Hematopoietic multipotent progenitor cell (in vitro differentiated cells): Measurements from ENCODE around the gene ODF4. TPM values are rescaled to one million over a fixed set of nuclear protein-coding genes. Genes with fewer than 3 reads are reported as not detected.
"Not testable (repeated sequence)": the region's sequence is repeated elsewhere in the genome, so short reads cannot be mapped to it uniquely, and the experiment has no call there.

Experiments
- DNase-seq, 3 donors: peaks; one replicate each; pipeline ENCODE4 v3.0.0-alpha.2; 2011 to 2015; ENCODE audit warnings: low read depth in 2 of 3, low spot score in 2 of 3
- total RNA-seq: library from RNA; depleted of rRNA; stranded (reverse); fragments of >200 nt; gene quantifications from one replicate; pipeline ENCODE4 v1.2.3, GENCODE V29; 2012

The ODF4 gene
- total RNA-seq, 1 donor: not detected

DNA sequence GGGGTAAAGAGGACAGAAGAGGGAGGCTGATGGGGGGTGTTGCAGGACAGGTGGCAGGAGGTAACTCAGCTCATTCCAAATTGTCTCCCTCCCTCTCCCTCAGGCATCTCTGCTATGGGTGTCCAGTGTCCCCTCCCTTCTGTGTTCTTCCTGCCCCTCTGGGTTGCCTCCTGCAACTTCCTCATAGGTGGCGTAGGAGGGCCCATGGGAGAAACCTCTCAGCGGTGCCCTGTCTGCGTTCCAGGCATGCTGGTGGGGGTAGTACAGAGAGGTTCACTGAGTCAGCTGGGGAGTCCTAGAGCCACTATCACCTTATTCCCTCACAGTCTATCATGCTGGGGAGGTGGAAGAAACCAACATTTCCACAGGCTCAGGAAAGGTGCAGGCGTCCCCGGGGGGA is 14.7 kb upstream of the ODF4 start:
- DNase-seq: peak in 1 of 3 donors; percentile 18

DNA sequence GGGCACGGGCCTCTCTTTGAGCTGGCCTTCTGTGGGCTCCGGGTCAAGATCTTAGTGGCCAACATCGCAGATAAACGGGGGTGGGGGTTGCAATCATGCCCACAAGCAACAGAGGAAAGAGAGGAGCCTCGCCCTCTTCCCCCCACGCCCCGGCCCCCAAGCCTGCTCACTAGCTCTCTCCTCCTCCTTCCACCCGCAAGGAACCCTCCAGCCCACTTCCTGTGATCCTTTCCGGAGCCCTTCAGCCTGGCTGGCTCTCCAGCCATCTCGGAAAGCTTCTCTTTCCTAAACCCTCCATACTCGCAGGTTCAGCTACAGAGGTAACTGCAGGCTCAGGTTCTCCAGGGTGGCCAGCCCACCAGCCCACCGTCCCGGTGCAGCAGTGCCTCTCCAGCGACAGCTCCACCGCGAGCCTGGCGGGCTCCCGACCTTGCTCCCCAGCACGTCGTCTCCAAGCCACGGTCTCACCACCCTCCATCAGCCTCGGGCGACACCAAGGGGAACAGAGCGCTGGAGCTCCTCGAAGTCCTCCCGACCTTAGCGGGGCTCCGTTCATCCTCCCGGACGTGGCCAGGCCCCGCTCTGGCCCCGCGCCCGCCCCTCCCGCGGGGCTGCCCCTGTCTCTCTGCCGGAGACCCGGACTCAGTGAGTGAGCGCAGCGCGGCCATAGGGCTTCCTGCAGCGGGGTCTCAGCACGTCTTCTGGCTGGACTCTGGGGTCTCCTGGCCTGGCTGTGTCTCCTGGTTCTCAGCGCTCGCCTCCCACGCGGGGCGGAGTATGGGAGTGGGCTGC is 12.9 kb upstream of the ODF4 start:
- peak in 2 of 3 donors; percentile 54 to 61 for DNase-seq

DNA sequence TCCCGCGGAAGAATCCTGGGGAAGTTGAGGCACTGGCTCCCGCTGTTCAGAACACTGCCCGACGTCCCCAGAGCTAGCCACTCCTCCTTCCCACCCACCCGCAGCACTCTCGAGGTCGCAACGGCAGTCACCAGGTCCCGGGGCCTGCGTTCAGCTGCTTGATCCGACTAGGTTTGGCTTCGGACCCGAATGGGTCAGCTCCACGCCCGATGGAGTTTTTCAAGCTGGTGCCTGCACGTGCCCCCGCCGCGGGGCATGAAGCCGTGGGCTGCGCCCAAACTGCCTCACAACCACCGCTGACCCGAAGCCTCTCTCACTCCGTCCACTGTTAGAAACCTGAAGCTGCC is 12.4 kb upstream of the ODF4 start:
- DNase-seq: no peak

DNA sequence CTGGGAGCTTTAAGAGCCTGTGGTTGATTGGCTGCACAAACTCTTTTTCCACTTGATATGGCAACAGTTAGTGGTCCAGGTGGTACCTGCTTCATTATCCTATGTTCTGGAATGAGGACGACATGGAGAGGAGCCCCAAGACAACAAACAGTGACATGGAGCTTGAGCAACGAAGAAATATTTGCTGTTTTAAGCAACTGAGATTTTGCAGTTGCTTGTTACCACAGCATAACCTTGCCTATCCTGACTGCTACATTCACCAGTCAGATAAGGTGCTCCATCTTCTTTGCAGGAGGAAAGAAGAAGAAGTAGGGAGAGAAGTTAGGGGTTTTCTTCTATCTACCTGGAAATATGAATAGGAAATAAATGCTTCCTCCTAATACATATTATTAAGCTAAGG is 7.5 kb upstream of the ODF4 start:
- DNase-seq: no peak

DNA sequence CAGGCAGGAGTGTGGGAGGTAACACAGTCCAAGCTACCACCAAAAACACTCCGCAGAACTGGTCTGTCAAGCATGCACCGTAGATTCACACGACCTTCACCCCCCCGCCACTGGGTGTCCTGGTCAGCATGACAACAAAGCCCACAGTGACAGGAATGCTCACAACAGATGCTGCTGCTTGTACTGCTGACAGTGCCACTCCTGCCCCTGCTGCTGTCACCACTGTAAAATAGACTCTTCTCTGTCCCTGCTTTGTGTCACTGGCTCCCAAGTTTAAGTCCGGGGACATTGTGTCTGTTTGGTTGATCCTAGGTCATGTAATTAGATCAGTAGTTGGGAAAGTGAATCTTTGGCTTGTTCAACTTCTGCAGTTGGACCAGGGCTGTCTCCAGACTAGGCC is 7.0 kb upstream of the ODF4 start:
- DNase-seq: no peak

DNA sequence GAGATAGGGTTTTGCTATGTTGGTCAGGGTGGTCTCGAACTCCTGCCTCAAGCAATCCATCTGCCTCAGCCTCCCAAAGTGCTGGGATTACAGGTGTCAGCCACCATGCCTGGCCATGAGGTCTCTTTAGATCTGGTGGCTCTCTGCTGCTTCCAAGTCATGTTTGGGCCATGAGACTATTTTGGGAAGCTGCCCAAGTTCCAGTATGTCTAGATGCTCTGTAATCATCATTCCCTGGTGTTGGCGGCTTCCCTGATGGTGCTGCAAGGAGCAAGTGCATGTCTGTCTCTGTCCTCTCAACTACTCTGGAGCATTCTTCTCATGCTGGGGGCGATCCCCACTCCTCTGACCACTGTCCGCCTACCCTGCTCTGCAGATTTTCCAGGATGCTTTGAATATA is 6.4 kb upstream of the ODF4 start:
- no peak for DNase-seq

DNA sequence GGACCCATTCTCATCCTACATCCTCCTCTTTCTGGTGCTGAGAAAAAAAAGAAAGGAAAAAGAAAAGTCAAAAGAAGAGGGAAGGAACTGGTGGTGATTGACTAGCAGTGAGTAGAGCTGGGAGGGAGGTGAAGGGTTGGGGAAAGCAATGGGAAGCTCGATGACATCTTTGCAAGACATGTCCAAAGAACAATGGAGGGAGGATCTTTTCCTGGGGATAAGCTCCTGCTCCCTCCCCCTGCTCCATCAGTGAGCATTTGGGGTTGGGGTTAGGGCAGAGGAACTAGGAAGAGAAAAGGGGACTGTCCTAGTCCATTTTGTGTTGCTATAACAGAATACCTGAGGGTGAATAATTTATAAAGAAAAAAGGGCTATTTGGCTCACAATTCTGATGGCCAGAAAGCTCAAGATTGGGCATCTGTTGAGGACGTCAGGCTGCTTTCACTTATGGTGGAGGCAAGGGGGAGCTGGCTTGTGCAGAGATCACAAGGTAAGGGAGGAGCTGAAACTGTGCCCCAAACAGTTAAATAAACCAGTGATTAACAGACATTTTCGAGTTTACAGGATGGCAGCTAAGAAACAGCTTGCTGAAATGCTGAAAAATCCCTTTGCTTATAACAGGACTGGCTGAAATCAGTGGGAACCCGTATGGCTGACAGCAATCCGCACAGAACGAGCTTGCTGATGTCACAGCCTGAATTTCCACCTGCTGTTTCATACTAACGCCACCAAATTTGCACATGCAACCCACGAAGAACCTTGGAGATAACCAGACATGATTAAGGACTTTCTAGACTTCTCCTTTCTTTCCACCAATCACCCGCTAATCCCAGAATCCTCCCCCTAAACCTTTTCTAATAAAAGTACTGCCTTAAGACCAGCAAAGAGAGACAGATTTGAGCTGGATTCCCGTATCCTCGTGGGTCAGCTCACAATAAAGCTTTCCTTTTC is 1.6 kb upstream of the ODF4 start:
- DNase-seq: peak in 2 of 3 donors; percentile 79 to 87

DNA sequence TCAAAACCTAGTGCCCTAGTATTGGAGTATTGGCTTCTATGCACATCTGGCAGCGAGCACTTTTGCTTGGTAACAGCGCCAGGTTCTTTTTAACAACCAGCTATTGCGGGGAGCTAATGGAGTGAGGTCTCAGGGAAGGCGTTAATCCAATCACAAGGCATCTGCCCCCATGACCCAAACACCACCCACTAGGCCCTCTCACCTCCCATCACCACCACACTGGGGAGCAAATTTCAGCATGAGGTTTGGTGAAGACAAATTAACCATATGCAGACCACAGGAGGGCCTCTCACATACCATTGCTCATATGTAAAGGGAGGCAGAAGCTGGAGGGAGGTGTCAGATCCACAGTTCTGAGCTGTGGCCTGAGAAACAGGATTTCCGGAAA is 893 bp upstream of the ODF4 start:
- DNase-seq: peak in 1 of 3 donors; percentile 18

DNA sequence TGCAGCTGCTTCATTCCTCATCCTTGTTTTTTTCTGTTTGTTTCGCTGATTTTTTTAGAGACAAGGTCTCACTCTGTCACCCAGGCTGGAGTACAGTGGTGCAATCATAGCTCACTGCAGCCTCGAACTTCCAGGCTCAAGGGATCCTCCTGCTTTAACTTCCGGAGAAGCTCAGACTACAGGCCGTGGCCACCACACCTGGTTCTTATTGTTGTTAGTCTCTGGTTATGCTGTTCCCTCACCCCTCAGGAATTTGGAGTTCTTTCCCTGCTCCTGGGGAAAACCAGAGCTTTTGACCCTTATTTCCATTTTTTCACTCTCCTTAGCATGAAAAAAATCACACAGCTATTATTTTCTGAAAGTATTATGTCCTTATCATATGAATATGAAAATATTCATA is 1.8 kb downstream of the ODF4 start:
- no peak for DNase-seq

DNA sequence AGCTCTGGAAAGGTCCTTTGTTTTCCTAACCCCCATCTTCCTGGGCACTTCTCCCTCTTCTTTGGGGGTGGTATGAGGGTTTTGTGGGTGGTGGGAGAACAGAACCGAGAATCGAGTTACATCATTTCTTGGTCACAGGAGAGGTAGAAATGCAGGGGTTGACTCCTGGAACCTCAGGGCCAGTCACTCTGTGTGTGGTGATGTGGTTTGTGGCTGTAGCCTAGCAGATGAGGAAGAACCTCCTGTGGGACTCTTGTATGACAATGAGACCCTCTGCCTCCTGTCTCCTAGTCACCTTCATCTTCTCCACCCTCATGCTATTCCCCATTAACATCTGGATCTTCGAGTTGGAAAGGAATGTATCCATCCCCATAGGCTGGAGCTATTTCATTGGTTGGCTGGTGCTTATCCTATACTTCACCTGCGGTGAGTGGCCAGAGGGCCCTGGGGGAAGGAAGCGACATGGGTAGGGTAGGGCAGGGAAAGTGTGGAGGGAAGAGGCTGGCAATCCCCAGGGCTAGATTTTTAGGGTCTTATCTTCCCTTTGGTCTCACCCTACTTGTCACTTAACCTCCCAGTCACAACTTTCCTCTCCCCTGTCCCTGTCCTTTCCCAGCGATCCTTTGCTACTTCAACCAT is 5.5 kb downstream of the ODF4 start:
- peak in 2 of 3 donors; percentile 30 to 58 for DNase-seq

DNA sequence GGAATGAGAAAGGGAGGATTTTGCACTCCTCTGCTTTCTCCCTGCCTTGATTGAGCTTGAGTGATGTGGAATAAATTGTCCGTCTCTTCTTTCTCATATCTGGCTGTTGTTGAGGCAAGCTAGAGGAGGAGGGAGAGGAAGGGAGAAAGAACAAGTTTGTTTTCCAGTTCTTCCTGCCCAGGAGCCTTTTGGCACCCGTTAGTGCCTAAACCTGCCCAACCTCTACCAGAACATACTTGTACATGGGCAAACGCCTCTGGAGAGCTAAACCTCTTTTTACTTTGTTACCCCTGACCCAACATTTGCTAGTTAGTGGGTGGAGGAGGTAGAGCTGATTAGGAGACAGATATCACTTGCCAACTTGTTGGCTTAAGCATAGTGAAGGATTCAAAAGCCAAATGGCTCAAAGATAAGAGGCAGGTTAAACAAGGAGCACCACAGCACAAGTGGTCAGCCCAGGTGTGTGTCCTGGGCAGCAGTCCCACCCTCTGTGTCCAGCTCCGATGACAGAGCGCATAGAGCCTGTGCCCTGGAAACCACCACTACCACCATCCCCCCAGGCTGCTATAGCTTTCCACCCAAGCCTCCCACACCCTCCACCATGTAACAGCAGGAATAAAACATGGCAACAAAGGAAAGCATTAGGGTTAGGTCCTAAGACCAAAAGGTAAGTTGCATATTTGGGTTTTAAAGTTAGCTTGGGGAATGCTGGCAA is 6.5 kb downstream of the ODF4 start:
- no peak for DNase-seq

DNA sequence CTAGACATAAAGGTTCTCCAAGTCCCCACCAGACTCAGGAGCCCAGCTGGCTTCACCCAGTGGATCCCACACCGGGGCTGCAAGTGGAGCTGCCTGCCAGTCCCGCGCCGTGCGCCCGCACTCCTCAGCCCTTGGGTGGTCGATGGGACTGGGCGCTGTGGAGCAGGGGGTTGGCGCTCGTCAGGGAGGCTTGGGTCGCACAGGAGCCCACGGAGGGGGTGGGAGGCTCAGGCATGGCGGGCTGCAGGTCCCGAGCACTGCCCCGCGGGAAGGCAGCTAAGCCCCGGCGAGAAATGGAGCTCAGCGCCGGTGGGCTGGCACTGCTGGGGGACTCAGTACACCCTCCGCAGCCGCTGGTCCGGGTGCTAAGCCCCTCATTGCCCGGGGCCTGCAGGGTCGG is 7.4 kb downstream of the ODF4 start:
- not testable (repeated sequence) for DNase-seq

DNA sequence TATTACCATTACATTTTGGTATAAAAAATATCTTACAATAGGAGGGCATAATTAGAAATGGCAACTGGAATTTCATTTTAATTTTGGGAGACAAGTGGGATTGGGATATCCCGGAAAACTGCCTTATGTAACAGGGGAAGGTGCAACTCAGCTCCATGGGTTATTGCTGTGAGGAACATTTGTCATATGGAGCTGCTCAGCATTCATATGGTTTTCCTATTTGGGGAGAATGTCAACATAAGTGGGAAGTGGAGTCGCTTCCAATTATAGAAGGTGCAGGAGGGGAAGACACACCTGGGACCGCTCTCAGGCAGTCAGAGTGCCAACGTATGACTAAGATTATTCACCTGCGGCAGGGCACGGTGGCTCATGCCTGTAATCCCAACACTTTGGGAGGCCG is 10.7 kb downstream of the ODF4 start:
- no peak for DNase-seq

DNA sequence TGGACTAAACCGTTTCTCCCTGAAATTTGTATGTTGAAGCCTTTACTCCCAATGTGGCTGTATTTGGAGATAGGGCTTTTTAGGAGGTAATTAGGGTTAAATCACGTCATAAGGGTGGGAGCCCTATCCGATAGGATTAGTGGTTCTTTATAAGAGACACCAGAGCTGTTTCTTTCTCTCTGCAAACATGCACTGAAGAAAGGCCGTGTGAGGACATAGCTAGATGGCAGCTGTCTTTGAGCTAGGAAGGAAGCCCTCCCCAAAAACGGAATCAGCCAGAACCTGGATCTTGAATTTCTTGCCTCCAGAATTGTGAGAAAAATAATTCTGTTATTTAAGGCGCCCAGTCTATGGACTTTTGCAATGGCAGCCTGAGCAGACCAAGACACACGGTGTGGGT is 14.1 kb downstream of the ODF4 start:
- no peak for DNase-seq

DNA sequence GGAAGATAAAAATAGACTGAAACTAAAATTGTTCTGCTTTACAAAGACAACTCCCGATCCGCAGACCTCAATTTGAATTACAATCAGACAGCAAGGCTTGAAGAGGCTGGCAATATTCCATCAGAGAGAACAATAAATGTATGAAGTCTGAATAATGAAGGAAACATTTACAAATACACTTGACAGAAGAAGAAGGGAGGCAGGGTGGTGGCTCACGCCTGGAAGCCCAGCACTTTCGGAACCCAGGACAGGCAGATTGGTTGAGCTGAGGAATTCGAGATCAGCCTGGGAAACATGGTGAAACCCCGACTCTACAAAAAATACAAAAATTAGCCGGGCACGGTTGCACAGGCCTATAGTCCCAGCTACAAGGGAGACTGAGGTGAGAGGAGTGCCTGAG is 14.6 kb downstream of the ODF4 start:
- no peak for DNase-seq

DNA sequence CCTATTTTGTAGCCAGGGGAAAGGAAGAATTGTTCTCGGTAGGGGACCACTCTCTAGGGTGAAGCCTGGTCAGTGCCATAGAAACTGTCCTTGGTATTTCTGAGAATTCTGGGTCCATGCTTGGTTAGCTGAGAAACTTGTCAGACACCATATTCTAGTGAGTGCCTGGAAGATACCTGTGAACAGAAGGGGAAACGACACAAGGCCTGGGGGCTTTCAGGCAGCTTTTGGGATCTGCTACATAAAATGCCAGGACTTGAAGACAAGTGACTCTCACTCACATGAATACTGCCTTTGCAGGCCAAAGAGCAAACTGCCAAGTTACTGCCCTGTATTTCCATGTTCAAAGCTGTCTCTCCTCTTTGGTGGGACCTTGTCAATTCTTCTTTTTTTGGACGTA is 18.3 kb downstream of the ODF4 start:
- DNase-seq: no peak

DNA sequence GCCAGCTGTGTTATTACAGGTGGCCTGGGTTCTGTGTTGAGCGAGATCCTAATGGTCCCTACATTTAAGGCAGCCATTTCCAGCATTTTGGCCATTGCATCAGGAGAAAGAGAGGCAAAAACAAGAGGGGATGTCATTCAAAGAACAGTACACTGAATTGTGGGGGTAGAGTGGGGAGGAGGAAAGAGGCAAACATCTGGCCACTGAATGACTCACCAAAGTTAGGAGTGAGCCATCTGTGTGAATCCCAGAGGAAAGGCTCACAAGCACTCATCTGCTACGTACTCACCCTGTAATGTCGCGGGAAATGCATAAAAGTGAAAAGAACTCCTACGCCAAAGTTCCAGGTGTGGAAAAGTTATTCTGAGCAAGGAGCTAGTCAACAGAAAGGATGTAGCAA is 20.1 kb downstream of the ODF4 start:
- DNase-seq: peak in 1 of 3 donors; percentile 40

DNA sequence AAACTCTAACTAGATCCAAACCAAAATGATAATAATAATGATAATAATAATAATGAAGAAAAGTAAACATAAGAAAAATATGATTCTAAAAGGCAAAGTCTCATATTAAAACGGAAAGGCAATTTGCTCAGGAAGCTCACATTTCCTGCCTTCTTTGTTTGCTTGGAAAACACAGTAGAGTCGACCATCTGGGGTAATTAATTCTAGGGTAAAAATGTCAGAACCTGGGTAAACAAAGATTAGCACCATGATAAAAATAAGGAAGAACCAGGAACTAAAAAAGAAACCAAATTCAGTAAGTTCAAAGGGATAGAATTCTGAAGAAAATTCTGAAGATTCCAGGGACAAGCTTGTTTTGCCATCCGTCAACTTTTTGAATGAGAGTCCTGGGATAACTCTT is 20.6 kb downstream of the ODF4 start:
- no peak for DNase-seq

DNA sequence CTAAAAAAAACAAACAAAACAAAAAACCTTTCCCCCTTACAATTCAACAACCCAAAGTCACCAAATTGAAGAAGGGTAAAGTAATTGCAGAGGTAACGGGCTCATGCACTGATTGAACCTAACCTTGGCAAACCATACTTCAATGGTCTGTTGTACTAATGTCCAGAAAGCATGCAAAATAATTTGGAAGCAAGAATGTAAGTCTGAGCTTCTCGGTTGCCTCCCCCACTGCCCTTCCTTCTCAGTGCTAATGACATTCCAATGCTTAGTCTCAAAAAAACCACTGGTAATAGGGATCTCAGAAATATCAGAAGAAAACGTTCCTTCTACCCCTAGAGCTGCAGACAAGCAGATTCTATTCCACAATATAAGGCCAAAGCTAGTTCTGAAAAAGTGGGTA is 21.1 kb downstream of the ODF4 start:
- DNase-seq: no peak

DNA sequence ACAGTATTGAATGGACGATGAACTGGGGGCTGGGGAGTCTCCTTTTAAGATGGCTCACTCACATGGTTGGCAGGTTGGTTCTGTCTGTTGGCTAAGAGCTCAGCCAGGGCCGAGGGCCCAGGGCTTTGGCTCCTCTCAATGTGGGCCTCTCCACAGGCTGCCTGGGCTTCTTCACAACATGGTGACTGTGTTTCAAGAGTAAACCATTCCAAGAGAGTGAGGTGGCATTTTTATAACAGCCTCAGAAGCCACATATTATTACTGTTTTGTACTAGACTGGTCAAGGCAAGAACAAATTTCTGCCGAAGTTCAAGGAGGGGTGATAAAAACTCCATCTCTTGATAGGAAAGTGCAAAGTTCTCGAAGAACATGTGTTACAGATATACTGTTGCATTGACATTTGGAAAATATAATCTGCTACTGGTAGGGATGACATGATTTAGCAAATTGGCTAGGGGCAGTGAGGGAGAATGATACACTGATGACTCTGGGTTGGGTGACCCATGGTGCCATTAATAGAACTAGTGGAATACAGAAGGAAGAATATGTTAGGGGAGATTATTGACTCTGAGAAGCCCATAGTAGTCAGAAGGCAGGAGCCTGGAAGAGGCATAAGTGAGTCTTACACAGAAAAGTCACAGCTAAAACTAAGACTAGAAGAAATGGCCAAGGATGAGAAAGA is 23.2 kb downstream of the ODF4 start:
- no peak for DNase-seq
